ENCODE data around the gene CRLF3. TPM values are rescaled to one million over a fixed set of nuclear protein-coding genes. Genes with fewer than 3 reads are reported as not detected.

The CRLF3 gene
- polyA plus RNA-seq, 1 of the 3 experiments (the other 2 are of a cell fraction), result 10.9 TPM

DNA sequence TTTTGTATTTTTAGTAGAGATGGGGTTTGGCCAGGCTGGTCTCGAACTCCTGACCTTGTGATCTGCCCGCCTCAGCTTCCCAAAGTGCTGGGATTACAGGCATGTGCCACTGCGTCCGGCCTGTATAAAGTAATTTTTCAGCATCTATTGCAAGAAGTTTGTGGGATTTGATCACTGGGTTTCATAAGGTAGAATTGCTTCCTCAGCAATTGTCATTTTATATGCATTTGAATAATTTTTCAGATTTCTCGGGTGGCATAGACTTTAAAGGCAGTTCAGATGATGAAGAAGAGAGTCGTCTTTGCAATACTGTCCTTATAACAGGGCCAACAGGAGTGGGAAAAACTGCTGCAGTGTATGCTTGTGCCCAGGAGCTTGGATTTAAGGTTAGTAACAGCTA, 44.5 kb upstream of the CRLF3 start:
- Histone ChIP-seq H3K4me2 (no peak overlapping the region), H3K9me3 (no peaks in the 10 kb centered on the region), H4K20me1 (ENCODE audit: insufficient read depth) (no peaks in the 10 kb centered on the region), H3K9me2 (no peaks in the 10 kb centered on the region), H3K79me2 (ENCODE audit: insufficient read depth) (peaks cover 5% of the 10 kb centered on the region; the same call in 1 of the 2 replicates), H2AFZ (ENCODE audit: low read depth) (no peak overlapping the region), H3K27me3 (ENCODE audit: insufficient read depth) (no peaks in the 10 kb centered on the region), H3K9ac (no peak overlapping the region), H3K27ac (ENCODE audit: low read depth in 2 of 2, low read length in 1 of 2) (no peak overlapping the region), H3K36me3 (replicated peaks in 1 of 2; ENCODE audit: control insufficient read depth in 1 of 2, insufficient read depth in 2 of 2, low read length in 1 of 2) (peaks cover 8 to 33% of the 10 kb centered on the region in 2 experiments), H3K4me3 (ENCODE audit: low read depth in 2 of 2, low read length in 1 of 2) (no peak overlapping the region), H3F3A (replicated peaks; ENCODE audit: insufficient read depth) (peaks cover 17% of the 10 kb centered on the region), H3K4me1 (ENCODE audit: control insufficient read depth in 1 of 2, insufficient read depth in 2 of 2, low read depth in 1 of 2, low read length in 1 of 2) (no peaks in the 10 kb centered on the region)
- DNase-seq, result no peak
- TF ChIP-seq GATA2 (CRISPR knock-in tag; IDR thresholded peaks at IDR 0.05) (no peak), EP300 (IDR thresholded peaks at IDR 0.05; ENCODE audit: borderline replicate concordance in 1 of 2, low read depth in 1 of 2, low read length in 1 of 2) (no peak)
- TF ChIP-seq, protein P1, sequence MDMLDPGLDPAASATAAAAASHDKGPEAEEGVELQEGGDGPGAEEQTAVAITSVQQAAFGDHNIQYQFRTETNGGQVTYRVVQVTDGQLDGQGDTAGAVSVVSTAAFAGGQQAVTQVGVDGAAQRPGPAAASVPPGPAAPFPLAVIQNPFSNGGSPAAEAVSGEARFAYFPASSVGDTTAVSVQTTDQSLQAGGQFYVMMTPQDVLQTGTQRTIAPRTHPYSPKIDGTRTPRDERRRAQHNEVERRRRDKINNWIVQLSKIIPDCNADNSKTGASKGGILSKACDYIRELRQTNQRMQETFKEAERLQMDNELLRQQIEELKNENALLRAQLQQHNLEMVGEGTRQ (IDR thresholded peaks at IDR 0.05; ENCODE audit: borderline replicate concordance, low read depth, low read length), result no peak
- TF ChIP-seq, protein P2, sequence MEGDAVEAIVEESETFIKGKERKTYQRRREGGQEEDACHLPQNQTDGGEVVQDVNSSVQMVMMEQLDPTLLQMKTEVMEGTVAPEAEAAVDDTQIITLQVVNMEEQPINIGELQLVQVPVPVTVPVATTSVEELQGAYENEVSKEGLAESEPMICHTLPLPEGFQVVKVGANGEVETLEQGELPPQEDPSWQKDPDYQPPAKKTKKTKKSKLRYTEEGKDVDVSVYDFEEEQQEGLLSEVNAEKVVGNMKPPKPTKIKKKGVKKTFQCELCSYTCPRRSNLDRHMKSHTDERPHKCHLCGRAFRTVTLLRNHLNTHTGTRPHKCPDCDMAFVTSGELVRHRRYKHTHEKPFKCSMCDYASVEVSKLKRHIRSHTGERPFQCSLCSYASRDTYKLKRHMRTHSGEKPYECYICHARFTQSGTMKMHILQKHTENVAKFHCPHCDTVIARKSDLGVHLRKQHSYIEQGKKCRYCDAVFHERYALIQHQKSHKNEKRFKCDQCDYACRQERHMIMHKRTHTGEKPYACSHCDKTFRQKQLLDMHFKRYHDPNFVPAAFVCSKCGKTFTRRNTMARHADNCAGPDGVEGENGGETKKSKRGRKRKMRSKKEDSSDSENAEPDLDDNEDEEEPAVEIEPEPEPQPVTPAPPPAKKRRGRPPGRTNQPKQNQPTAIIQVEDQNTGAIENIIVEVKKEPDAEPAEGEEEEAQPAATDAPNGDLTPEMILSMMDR (IDR thresholded peaks at IDR 0.05), result no peak
- POLR2A ChIA-PET, result no interaction called here
- CTCF ChIA-PET, result no interaction called here
- 95% methylated on average over 6 of the region's 6 CpGs for WGBS (ENCODE audit: low lambda C conversion rate)

DNA sequence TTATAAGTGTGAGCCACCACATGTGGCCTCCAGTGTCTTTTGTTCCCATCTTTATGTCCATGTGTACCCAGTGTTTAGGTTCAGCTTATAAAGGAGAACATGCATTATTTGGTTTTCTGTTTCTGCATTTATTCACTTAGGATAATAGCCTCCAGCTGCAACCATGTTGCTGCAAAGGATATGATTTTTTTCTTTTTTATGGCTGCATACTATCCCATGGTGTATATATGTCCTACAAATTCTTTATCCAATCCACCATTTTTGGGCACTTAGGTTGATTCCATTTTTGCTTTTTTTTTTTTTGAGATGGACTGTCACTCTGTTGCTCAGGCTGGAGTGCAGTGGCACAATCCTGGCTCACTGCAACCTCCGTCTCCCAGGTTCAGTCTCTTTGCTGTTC, 40.1 kb upstream of the CRLF3 start:
- Histone ChIP-seq H3K36me3 (replicated peaks in 1 of 2; ENCODE audit: control insufficient read depth in 1 of 2, insufficient read depth in 2 of 2, low read length in 1 of 2) (peaks cover 4 to 26% of the 10 kb centered on the region in 2 experiments), H3K4me1 (ENCODE audit: control insufficient read depth in 1 of 2, insufficient read depth in 2 of 2, low read depth in 1 of 2, low read length in 1 of 2) (no peaks in the 10 kb centered on the region), H3K4me3 (ENCODE audit: low read depth in 2 of 2, low read length in 1 of 2) (no peak overlapping the region), H3F3A (replicated peaks; ENCODE audit: insufficient read depth) (peaks cover 8% of the 10 kb centered on the region), H3K4me2 (no peak overlapping the region), H3K9me2 (no peaks in the 10 kb centered on the region), H3K79me2 (ENCODE audit: insufficient read depth) (no peaks in the 10 kb centered on the region), H3K27me3 (ENCODE audit: insufficient read depth) (no peaks in the 10 kb centered on the region), H2AFZ (ENCODE audit: low read depth) (no peak overlapping the region), H3K9me3 (no peaks in the 10 kb centered on the region), H4K20me1 (ENCODE audit: insufficient read depth) (no peaks in the 10 kb centered on the region), H3K27ac (ENCODE audit: low read depth in 2 of 2, low read length in 1 of 2) (no peak overlapping the region), H3K9ac (no peak overlapping the region)
- no peak for DNase-seq
- 100% methylated on average over 1 of the region's 1 CpG for WGBS (ENCODE audit: low lambda C conversion rate)
- CTCF ChIA-PET, result no interaction called here
- POLR2A ChIA-PET, result no interaction called here
- TF ChIP-seq SIN3A (IDR thresholded peaks at IDR 0.05; ENCODE audit: borderline replicate concordance, low read depth, low read length) (no peak), YY1 (IDR thresholded peaks at IDR 0.05; ENCODE audit: low read depth) (no peak), CHD2 (IDR thresholded peaks at IDR 0.05; ENCODE audit: low read length, partially characterized antibody) (no peak), NFIC (IDR thresholded peaks at IDR 0.05; ENCODE audit: borderline replicate concordance) (no peak), SMC3 (IDR thresholded peaks at IDR 0.05; ENCODE audit: low read depth, low read length) (no peak), TAF1 (IDR thresholded peaks at IDR 0.05; ENCODE audit: borderline replicate concordance, low read depth, low read length) (no peak), NRF1 (IDR thresholded peaks at IDR 0.05; ENCODE audit: low read depth, low read length) (no peak), FOSL2 (IDR thresholded peaks at IDR 0.05; ENCODE audit: borderline replicate concordance, low read depth) (no peak), RCOR1 (IDR thresholded peaks at IDR 0.05; ENCODE audit: low read length) (no peak), FOXM1 (IDR thresholded peaks at IDR 0.05; ENCODE audit: low read depth) (no peak), MXI1 (IDR thresholded peaks at IDR 0.05; ENCODE audit: low read depth, low read length) (no peak), ELF1 (IDR thresholded peaks at IDR 0.05) (no peak), POLR2AphosphoS5 (IDR thresholded peaks at IDR 0.05; ENCODE audit: low read depth, low read length) (no peak), EP300 (IDR thresholded peaks at IDR 0.05; ENCODE audit: borderline replicate concordance in 1 of 2, low read depth in 1 of 2, low read length in 1 of 2) (no peak)
- TF ChIP-seq, protein P3, sequence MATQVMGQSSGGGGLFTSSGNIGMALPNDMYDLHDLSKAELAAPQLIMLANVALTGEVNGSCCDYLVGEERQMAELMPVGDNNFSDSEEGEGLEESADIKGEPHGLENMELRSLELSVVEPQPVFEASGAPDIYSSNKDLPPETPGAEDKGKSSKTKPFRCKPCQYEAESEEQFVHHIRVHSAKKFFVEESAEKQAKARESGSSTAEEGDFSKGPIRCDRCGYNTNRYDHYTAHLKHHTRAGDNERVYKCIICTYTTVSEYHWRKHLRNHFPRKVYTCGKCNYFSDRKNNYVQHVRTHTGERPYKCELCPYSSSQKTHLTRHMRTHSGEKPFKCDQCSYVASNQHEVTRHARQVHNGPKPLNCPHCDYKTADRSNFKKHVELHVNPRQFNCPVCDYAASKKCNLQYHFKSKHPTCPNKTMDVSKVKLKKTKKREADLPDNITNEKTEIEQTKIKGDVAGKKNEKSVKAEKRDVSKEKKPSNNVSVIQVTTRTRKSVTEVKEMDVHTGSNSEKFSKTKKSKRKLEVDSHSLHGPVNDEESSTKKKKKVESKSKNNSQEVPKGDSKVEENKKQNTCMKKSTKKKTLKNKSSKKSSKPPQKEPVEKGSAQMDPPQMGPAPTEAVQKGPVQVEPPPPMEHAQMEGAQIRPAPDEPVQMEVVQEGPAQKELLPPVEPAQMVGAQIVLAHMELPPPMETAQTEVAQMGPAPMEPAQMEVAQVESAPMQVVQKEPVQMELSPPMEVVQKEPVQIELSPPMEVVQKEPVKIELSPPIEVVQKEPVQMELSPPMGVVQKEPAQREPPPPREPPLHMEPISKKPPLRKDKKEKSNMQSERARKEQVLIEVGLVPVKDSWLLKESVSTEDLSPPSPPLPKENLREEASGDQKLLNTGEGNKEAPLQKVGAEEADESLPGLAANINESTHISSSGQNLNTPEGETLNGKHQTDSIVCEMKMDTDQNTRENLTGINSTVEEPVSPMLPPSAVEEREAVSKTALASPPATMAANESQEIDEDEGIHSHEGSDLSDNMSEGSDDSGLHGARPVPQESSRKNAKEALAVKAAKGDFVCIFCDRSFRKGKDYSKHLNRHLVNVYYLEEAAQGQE (IDR thresholded peaks at IDR 0.05; ENCODE audit: low read depth, low read length), result no peak
- TF ChIP-seq, protein P1 (IDR thresholded peaks at IDR 0.05; ENCODE audit: borderline replicate concordance, low read depth, low read length), result no peak
- TF ChIP-seq, protein P4, sequence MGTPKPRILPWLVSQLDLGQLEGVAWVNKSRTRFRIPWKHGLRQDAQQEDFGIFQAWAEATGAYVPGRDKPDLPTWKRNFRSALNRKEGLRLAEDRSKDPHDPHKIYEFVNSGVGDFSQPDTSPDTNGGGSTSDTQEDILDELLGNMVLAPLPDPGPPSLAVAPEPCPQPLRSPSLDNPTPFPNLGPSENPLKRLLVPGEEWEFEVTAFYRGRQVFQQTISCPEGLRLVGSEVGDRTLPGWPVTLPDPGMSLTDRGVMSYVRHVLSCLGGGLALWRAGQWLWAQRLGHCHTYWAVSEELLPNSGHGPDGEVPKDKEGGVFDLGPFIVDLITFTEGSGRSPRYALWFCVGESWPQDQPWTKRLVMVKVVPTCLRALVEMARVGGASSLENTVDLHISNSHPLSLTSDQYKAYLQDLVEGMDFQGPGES (IDR thresholded peaks at IDR 0.05; ENCODE audit: low read depth, low read length), result no peak
- TF ChIP-seq, protein P5, sequence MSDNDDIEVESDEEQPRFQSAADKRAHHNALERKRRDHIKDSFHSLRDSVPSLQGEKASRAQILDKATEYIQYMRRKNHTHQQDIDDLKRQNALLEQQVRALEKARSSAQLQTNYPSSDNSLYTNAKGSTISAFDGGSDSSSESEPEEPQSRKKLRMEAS (IDR thresholded peaks at IDR 0.05; ENCODE audit: low read depth), result no peak

Measured in SK-N-SH (cell line).